A549 (cell line): ENCODE data around the gene FHIT. TPM values are rescaled to one million over a fixed set of nuclear protein-coding genes. Genes with fewer than 3 reads are reported as not detected.

ENCODE experiments used
- ATAC-seq, 2 experiments: fragments of 200-7000 bp in 1 of 2; fragments of >200 bp in 1 of 2; cut with Nextera tagmentation in 1 of 2; cut with Tn5 transposase in 1 of 2; 3 replicates each; pipeline versions ENCODE4 v1.8.0 to v1.9.1; 2018 to 2020; ENCODE audit warnings: mild to moderate bottlenecking in 1 of 2, moderate library complexity in 1 of 2
- CTCF ChIA-PET: fragments of 300-600 bp; sonication (Branson Sonifier 250); formaldehyde crosslinking; extraction: SDS; loops from one replicate; lab custom pipeline; 2021; ENCODE audit warnings: antibody characterized with exemption, inconsistent platforms; lab: Yijun Ruan, JAX
- POLR2A ChIA-PET: fragments of 350-600 bp; formaldehyde crosslinking; extraction: SDS; loops from one replicate; lab custom pipeline; 2021; ENCODE audit warnings: antibody characterized with exemption, inconsistent platforms; lab: Yijun Ruan, JAX
- DNase-seq, 2 experiments: peaks; one replicate each; pipeline versions ENCODE4 v3.0.0 to v3.0.0-alpha.2; 2011 to 2016; ENCODE audit warnings: low read depth in 1 of 2, low spot score in 1 of 2
- FAIRE-seq: peaks from 2 replicates; lab custom pipeline; 2011; peaks lifted over from hg19 to GRCh38; lab: Jason Lieb, UNC
- H3K27ac ChIP-seq, 2 experiments: fragments of >200 bp; sonication (Bioruptor Twin); formaldehyde crosslinking; 3 replicates each; pipeline ENCODE4 v1.5.1; 2016 to 2017
- H3K4me1 ChIP-seq: fragments of >200 bp; sonication (Bioruptor Twin); formaldehyde crosslinking; 3 replicates; pipeline ENCODE4 v1.6.1; 2016
- H3K4me2 ChIP-seq: fragments of >200 bp; sonication (Bioruptor Twin); formaldehyde crosslinking; 3 replicates; pipeline ENCODE4 v1.6.1; 2016
- H3K4me3 ChIP-seq: fragments of >200 bp; sonication (Bioruptor Twin); formaldehyde crosslinking; 3 replicates; pipeline ENCODE4 v1.5.1; 2016
- H3K9me3 ChIP-seq: fragments of >200 bp; sonication (Bioruptor Twin); formaldehyde crosslinking; 3 replicates; pipeline ENCODE4 v1.6.1; 2016
- BHLHE40 ChIP-seq: IDR thresholded peaks from 2 replicates; pipeline ENCODE4 v1.6.1; 2012; ENCODE audit warnings: low read depth, low read length, inconsistent platforms
- CBX2 ChIP-seq: fragments of 200-600 bp; sonication (generic); IDR thresholded peaks from 2 replicates; pipeline ENCODE4 v1.6.1; 2016; ENCODE audit warnings: low read depth, mild to moderate bottlenecking, borderline replicate concordance
- CEBPB ChIP-seq, 2 experiments: fragments of >200 bp in 1 of 2; sonication (Bioruptor Twin) in 1 of 2; formaldehyde crosslinking in 1 of 2; IDR thresholded peaks; 2 replicates each; pipeline ENCODE4 v1.6.1; 2012 to 2016
- CTCF ChIP-seq: fragments of >200 bp; sonication (Bioruptor Twin); formaldehyde crosslinking; IDR thresholded peaks from 3 replicates; pipeline ENCODE4 v1.5.1; 2016
- EHMT2 ChIP-seq: fragments of 200-600 bp; sonication (generic); IDR thresholded peaks from 2 replicates; pipeline ENCODE4 v1.6.1; 2016; ENCODE audit warnings: antibody characterized with exemption, low read depth, mild to moderate bottlenecking, moderate library complexity
- EP300 ChIP-seq, 2 experiments: fragments of >200 bp; sonication (Bioruptor Twin); formaldehyde crosslinking; IDR thresholded peaks; 2 replicates in 1 of 2; 3 replicates in 1 of 2; pipeline ENCODE4 v1.6.1; 2016 to 2017
- ESRRA ChIP-seq: fragments of 150-350 bp; IDR thresholded peaks from 2 replicates; pipeline ENCODE4 v1.6.1; 2014; ENCODE audit warnings: mild to moderate bottlenecking, low read length, borderline replicate concordance
- KDM1A ChIP-seq: fragments of 200-600 bp; sonication (generic); IDR thresholded peaks from 2 replicates; pipeline ENCODE4 v1.6.1; 2016; ENCODE audit warnings: low read depth, mild to moderate bottlenecking
- MAFK ChIP-seq: fragments of 450-650 bp; IDR thresholded peaks from 2 replicates; pipeline ENCODE4 v1.6.1; 2014; ENCODE audit not compliant: partially characterized antibody
- MAX ChIP-seq: IDR thresholded peaks from 2 replicates; pipeline ENCODE4 v1.6.1; 2012
- MYC ChIP-seq: IDR thresholded peaks from 2 replicates; pipeline ENCODE4 v1.6.1; 2012; ENCODE audit warnings: mild to moderate bottlenecking, inconsistent platforms, low read length, improper control_type of control experiment, borderline replicate concordance
- NPAS2 ChIP-seq: fragments of 250-450 bp; sonication (Bioruptor Pico); IDR thresholded peaks from 2 replicates; pipeline ENCODE4 v1.8.0; 2022; ENCODE audit warnings: mild to moderate bottlenecking, moderate library complexity, borderline replicate concordance
- POLR2A ChIP-seq: IDR thresholded peaks from 2 replicates; pipeline ENCODE4 v1.6.1; 2012; ENCODE audit warnings: mild to moderate bottlenecking, low read length
- RAD21 ChIP-seq, 2 experiments: fragments of >200 bp in 1 of 2; sonication (Bioruptor Twin) in 1 of 2; formaldehyde crosslinking in 1 of 2; IDR thresholded peaks in 1 of 2; conservative IDR thresholded peaks in 1 of 2; 2 replicates in 1 of 2; 3 replicates in 1 of 2; pipeline ENCODE4 v1.6.1; 2012 to 2018; ENCODE audit warnings: inconsistent platforms in 1 of 2
- TFCP2L1 ChIP-seq: fragments of 250-450 bp; sonication (Bioruptor Pico); IDR thresholded peaks from 2 replicates; pipeline ENCODE4 v1.5.0; 2021; ENCODE audit warnings: mild to moderate bottlenecking
- USF2 ChIP-seq: fragments of 450-650 bp; IDR thresholded peaks from 2 replicates; pipeline ENCODE4 v1.6.1; 2014; ENCODE audit warnings: antibody characterized with exemption
- ZSCAN20 ChIP-seq: fragments of 250-450 bp; sonication (Bioruptor Pico); IDR thresholded peaks from 2 replicates; pipeline ENCODE4 v1.8.0; 2022; ENCODE audit warnings: mild to moderate bottlenecking, moderate library complexity
- WGBS: methylation state at CpG from one replicate; pipeline ENCODE4 v1.1.6; 2017; ENCODE audit errors: missing lambda C conversion rate; 5-methylcytosine and 5-hydroxymethylcytosine counted together
- polyA plus RNA-seq, 4 experiments: library from polyadenylated mRNA; depleted of rRNA in 3 of 4; stranded (reverse); fragments of >200 nt; fragmentation: RNase III in 1 of 4; extraction: RNeasy Plus Mini Kit Qiagen cat#74134 plus additional on column Dnase treatment in 1 of 4; gene quantifications; 2 replicates in 3 of 4; 3 replicates in 1 of 4; pipeline ENCODE4 v1.2.3, GENCODE V29; 2011 to 2017
- TF ChIP-seq, protein P1 (sequence below): IDR thresholded peaks from 2 replicates; pipeline ENCODE4 v1.6.1; 2012; ENCODE audit warnings: low read depth, borderline replicate concordance
- TF ChIP-seq, protein P2 (sequence below): fragments of >200 bp; sonication (Bioruptor Twin); formaldehyde crosslinking; IDR thresholded peaks from 3 replicates; pipeline ENCODE4 v1.6.1; 2016
- TF ChIP-seq, protein P3 (sequence below): fragments of 250-450 bp; sonication (Bioruptor Pico); IDR thresholded peaks from 2 replicates; pipeline ENCODE4 v1.5.0; 2021; ENCODE audit warnings: mild to moderate bottlenecking, moderate library complexity, borderline replicate concordance
- TF ChIP-seq, protein P4 (sequence below): fragments of 200-600 bp; sonication (generic); IDR thresholded peaks from 2 replicates; pipeline ENCODE4 v1.6.1; 2016; ENCODE audit warnings: antibody characterized with exemption, mild to moderate bottlenecking, moderate library complexity

FHIT gene
- polyA plus RNA-seq, 2 of the 4 experiments (the other 2 are of a cell fraction) = 0.76 to 0.92 TPM

DNA sequence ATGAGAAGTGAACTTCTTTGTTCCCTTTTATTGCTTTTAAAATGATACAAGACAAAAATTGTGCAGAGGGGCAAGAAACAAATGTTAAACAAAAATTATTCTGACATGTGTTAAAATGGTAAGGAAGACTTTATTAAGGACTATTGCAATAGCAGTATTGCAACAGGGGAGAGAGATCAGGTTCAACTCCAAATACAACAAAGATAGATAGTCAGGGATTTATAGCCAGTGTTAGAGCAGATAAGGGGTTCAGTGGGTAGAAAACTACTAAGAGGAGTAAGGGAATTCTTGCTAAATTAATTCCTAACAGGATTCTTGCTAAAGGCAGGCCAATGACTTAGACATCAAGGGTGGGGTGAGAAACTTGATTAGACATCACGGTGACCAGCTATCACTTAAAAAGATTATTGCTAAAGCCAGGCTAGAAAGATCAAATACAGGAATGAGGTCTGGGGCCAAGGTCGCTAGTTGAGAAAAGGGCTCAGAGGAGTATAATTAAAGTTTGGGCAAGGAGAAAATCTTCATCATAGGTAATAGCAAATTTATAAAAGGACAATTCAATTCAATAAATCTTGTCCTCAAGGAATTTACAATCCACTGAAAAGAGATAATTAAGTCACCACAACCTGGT is 81.5 kb downstream of the FHIT start:
- ChIA-PET CTCF (no interaction called here), POLR2A (no interaction called here)
- TF ChIP-seq CEBPB (IDR thresholded peaks at IDR 0.05) = no peak
- no peak for TF ChIP-seq MAFK
- TF ChIP-seq ZSCAN20 (CRISPR knock-in tag) = no peak
- TF ChIP-seq, protein P1, sequence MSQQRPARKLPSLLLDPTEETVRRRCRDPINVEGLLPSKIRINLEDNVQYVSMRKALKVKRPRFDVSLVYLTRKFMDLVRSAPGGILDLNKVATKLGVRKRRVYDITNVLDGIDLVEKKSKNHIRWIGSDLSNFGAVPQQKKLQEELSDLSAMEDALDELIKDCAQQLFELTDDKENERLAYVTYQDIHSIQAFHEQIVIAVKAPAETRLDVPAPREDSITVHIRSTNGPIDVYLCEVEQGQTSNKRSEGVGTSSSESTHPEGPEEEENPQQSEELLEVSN = no peak
- no peak for TF ChIP-seq USF2
- TF ChIP-seq, protein P2, sequence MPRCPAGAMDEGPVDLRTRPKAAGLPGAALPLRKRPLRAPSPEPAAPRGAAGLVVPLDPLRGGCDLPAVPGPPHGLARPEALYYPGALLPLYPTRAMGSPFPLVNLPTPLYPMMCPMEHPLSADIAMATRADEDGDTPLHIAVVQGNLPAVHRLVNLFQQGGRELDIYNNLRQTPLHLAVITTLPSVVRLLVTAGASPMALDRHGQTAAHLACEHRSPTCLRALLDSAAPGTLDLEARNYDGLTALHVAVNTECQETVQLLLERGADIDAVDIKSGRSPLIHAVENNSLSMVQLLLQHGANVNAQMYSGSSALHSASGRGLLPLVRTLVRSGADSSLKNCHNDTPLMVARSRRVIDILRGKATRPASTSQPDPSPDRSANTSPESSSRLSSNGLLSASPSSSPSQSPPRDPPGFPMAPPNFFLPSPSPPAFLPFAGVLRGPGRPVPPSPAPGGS = no peak
- TF ChIP-seq ESRRA = no peak
- no peak for TF ChIP-seq POLR2A
- no peak for TF ChIP-seq NPAS2 (CRISPR knock-in tag)
- TF ChIP-seq CTCF = no peak
- TF ChIP-seq BHLHE40 = no peak
- H3K9me3 ChIP-seq = no peaks in the 10 kb centered on the region
- DNase-seq = no peak
- 49% methylated on average over 2 of the region's 2 CpGs for WGBS
- H3K4me3 ChIP-seq = no peak overlapping the region
- H3K4me1 ChIP-seq = no peaks in the 10 kb centered on the region
- H3K27ac ChIP-seq = no peak overlapping the region
- FAIRE-seq = no peak
- no peak overlapping the region for H3K4me2 ChIP-seq
- no peak for ATAC-seq

DNA sequence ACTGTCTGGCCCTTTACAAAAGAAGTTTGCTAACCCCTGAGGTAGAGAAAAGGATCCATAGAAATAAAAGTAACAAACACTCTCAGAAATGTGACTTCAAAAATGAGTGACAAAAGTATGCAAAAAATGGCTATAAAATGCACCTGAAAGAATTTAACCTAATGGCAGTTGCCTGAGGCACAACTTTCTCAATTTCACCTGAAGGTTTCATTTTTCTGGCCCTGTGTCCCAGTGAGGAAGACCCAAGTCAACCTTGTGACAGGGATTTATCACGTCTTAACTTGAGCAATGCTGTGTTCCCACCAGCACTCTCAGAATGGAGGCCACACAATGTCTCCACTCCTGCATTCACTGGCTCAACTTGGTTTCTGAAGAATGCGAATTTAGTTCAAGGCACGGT is 83.0 kb downstream of the FHIT start:
- ChIA-PET CTCF (no interaction called here), POLR2A (no interaction called here)
- TF ChIP-seq EHMT2 (no peak), POLR2A (no peak), CTCF (no peak), RAD21 (conservative IDR thresholded peaks at IDR 0.05 in 1 of 2, IDR thresholded peaks at IDR 0.05 in 1 of 2) (no peak), TFCP2L1 (CRISPR knock-in tag) (no peak)
- no peak overlapping the region for H3K27ac ChIP-seq
- DNase-seq (no peak), FAIRE-seq (no peak), ATAC-seq (no peak)
- H3K9me3 ChIP-seq = no peaks in the 10 kb centered on the region
- H3K4me3 ChIP-seq = no peak overlapping the region
- H3K4me1 ChIP-seq = no peaks in the 10 kb centered on the region
- 51% methylated on average over 3 of the region's 3 CpGs for WGBS
- no peak overlapping the region for H3K4me2 ChIP-seq

- Histone ChIP-seq H3K4me2 (no peak overlapping the region), H3K4me1 (no peaks in the 10 kb centered on the region), H3K27ac (no peak overlapping the region), H3K9me3 (no peaks in the 10 kb centered on the region), H3K4me3 (no peak overlapping the region)
- ATAC-seq (no peak), DNase-seq (no peak), FAIRE-seq (no peak)
- ChIA-PET POLR2A (no interaction called here), CTCF (no interaction called here)
- 29% methylated on average over 2 of the region's 2 CpGs for WGBS
- TF ChIP-seq CBX2 = no peak
- TF ChIP-seq, protein P3, sequence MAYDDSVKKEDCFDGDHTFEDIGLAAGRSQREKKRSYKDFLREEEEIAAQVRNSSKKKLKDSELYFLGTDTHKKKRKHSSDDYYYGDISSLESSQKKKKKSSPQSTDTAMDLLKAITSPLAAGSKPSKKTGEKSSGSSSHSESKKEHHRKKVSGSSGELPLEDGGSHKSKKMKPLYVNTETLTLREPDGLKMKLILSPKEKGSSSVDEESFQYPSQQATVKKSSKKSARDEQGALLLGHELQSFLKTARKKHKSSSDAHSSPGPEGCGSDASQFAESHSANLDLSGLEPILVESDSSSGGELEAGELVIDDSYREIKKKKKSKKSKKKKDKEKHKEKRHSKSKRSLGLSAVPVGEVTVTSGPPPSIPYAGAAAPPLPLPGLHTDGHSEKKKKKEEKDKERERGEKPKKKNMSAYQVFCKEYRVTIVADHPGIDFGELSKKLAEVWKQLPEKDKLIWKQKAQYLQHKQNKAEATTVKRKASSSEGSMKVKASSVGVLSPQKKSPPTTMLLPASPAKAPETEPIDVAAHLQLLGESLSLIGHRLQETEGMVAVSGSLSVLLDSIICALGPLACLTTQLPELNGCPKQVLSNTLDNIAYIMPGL (CRISPR knock-in tag) = no peak
- TF ChIP-seq MYC = no peak
- TF ChIP-seq MAX = no peak
- no peak for TF ChIP-seq KDM1A
- TF ChIP-seq, protein P4, sequence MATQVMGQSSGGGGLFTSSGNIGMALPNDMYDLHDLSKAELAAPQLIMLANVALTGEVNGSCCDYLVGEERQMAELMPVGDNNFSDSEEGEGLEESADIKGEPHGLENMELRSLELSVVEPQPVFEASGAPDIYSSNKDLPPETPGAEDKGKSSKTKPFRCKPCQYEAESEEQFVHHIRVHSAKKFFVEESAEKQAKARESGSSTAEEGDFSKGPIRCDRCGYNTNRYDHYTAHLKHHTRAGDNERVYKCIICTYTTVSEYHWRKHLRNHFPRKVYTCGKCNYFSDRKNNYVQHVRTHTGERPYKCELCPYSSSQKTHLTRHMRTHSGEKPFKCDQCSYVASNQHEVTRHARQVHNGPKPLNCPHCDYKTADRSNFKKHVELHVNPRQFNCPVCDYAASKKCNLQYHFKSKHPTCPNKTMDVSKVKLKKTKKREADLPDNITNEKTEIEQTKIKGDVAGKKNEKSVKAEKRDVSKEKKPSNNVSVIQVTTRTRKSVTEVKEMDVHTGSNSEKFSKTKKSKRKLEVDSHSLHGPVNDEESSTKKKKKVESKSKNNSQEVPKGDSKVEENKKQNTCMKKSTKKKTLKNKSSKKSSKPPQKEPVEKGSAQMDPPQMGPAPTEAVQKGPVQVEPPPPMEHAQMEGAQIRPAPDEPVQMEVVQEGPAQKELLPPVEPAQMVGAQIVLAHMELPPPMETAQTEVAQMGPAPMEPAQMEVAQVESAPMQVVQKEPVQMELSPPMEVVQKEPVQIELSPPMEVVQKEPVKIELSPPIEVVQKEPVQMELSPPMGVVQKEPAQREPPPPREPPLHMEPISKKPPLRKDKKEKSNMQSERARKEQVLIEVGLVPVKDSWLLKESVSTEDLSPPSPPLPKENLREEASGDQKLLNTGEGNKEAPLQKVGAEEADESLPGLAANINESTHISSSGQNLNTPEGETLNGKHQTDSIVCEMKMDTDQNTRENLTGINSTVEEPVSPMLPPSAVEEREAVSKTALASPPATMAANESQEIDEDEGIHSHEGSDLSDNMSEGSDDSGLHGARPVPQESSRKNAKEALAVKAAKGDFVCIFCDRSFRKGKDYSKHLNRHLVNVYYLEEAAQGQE = no peak
- TF ChIP-seq EP300 (IDR thresholded peaks at IDR 0.05) = no peak
- no peak for TF ChIP-seq POLR2A
These were observed 88.3 kb downstream of the FHIT start for GRCh38 chr3:61162965-61163364.
